ENCODE data around the gene C1QTNF9. TPM values are rescaled to one million over a fixed set of nuclear protein-coding genes. Genes with fewer than 3 reads are reported as not detected.
"Not testable (repeated sequence)": the region's sequence is repeated elsewhere in the genome, so short reads cannot be mapped to it uniquely, and the experiment has no call there.

Gene C1QTNF9
- total RNA-seq, 1 experiment from 2014 or later, result not detected

DNA sequence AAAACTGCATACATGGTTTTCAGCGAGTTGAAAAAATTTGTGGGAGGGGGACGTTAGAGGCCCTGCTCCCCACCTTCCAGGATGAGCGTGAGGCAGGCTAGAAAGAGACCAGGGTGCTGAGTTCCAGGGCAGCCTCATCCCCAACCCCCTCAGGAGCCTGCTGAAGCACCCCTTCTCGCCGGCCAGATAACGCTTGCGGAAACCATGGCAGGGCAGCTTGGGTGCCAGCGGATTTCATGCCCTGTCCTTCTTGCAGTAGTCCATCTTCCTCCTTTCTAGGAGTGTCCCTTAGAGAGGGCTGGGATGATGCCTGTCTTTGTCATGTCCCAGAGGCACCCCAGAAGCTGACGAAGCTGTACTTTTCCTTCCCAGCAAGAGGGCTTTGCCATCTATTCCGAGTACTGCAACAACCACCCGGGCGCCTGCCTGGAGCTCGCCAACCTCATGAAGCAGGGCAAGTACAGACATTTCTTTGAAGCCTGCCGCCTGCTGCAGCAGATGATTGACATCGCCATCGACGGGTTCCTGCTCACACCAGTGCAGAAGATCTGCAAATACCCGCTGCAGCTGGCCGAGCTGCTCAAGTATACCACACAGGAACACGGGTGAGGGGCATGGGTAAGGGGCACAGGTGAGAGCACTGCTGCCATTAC, 19.0 kb upstream of the C1QTNF9 start:
- no peak overlapping the region for H3K4me3 ChIP-seq

DNA sequence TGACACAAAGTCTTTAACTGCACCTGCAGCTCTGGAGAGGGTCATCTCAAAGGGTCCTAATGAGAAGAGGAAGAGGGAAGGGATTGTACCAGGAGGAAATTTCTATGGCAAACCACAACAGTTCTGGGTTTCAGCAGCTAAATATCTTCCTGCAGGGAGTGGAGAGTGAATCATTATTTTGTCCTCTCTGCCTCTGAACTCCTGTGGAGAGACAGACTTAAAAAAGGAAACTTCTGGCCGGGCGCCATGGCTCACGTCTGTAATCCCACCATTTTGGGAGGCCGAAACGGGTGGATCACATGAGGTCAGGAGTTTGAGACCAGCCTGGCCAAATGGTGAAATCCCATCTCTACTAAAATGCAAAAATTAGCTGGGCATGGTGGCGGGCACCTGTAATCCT, 16.9 kb upstream of the C1QTNF9 start:
- DNase-seq (ENCODE audit: low read depth in 1 of 2, low spot score in 2 of 2), result no peak
- Histone ChIP-seq H3K27me3 (replicated peaks) (no peaks in the 10 kb centered on the region), H3K4me1 (replicated peaks) (no peaks in the 10 kb centered on the region), H3K4me3 (no peak overlapping the region), H3K9me3 (replicated peaks) (no peaks in the 10 kb centered on the region), H3K27ac (no peak overlapping the region), H3K36me3 (peaks cover 44% of the 10 kb centered on the region)

More for the DNA sequence above, 19.0 kb upstream of the C1QTNF9 start:
- H3K4me1 ChIP-seq (replicated peaks), result no peaks in the 10 kb centered on the region
- no peaks in the 10 kb centered on the region for H3K27me3 ChIP-seq (replicated peaks)
- no peak for DNase-seq (ENCODE audit: low read depth in 1 of 2, low spot score in 2 of 2)
- H3K27ac ChIP-seq, result no peak overlapping the region
- peaks cover 35% of the 10 kb centered on the region for H3K36me3 ChIP-seq
- no peaks in the 10 kb centered on the region for H3K9me3 ChIP-seq (replicated peaks)

DNA sequence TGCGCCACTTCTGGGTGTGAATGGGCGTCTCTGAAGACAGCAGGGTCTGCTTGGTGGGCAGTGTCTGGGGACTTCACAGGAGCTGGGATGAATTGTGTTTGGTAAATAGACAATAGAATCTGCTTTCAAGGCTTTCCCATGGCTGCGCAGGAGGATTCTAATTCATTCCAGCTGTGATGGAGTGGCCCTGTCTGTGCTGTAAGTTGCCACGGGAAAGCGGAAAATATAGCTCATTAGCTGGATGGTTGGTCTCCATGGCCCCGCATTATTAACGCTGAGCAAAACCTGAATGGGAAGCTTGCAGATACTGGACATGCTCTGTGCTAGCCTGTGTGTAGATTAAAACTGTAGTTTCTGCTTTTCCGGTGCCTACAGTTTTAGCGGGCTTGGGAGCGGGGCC, 15.6 kb upstream of the C1QTNF9 start:
- no peaks in the 10 kb centered on the region for H3K4me1 ChIP-seq (replicated peaks)
- H3K36me3 ChIP-seq, result peaks cover 48% of the 10 kb centered on the region
- no peak overlapping the region for H3K27ac ChIP-seq
- no peaks in the 10 kb centered on the region for H3K9me3 ChIP-seq (replicated peaks)
- no peak overlapping the region for H3K4me3 ChIP-seq
- no peaks in the 10 kb centered on the region for H3K27me3 ChIP-seq (replicated peaks)
- no peak for DNase-seq (ENCODE audit: low read depth in 1 of 2, low spot score in 2 of 2)

DNA sequence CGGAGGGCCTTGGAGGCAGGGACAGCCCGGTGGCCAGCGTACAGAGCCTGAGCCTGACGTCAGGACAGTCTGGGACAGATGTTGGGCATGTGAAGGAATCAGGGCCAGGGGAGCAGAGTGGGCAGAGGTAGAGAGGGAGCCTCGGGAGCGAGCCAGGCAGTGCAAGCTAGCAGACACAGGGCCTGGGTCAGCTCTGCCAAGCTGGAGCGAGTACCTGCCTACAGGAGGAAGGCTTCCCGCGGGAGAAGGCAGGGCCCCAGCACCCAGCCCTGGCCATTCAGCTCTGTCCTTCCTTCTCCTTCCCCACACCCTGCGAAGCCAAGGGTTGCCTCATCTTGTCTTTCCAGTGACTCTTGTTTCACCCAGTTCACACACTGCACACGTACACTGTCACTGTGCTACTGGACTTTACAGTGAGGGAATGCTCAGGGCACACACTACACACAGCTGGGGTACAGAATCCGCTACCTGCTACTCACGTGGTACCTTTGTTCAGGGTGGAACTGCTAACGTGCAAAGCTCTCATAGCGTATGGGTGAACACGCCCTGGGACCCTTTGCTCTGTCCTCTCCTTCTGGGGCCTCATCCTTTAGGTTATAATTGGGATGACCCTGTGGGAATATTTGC, 9.8 kb upstream of the C1QTNF9 start:
- DNase-seq (ENCODE audit: low read depth in 1 of 2, low spot score in 2 of 2), result no peak
- no peaks in the 10 kb centered on the region for H3K4me1 ChIP-seq (replicated peaks)
- H3K27ac ChIP-seq, result no peak overlapping the region
- H3K9me3 ChIP-seq (replicated peaks), result no peaks in the 10 kb centered on the region
- H3K36me3 ChIP-seq, result peaks cover 46% of the 10 kb centered on the region
- H3K27me3 ChIP-seq (replicated peaks), result no peaks in the 10 kb centered on the region
- H3K4me3 ChIP-seq, result no peak overlapping the region

DNA sequence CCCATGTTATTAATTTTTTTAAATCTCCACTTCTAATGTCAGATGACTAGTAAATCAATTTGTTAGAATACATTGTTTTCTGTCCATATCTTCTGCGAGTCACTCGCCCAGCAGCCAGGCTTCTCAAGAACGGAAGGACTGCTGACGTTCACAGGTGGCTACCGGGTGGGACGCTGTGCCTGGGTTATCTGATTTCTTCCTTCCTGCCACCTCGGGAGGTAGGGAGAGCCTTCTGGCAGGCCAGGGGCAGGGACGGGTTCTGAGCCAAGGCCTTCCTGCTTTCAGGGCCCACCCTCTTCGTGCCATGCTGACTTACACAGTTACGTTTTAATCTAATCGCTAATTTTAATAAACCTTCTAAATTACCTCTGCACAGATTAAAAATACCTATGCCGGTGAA, 7.9 kb upstream of the C1QTNF9 start:
- H3K36me3 ChIP-seq, result peaks cover 34% of the 10 kb centered on the region
- H3K9me3 ChIP-seq (replicated peaks), result no peaks in the 10 kb centered on the region
- H3K27ac ChIP-seq, result no peak overlapping the region
- no peak for DNase-seq (ENCODE audit: low read depth in 1 of 2, low spot score in 2 of 2)
- H3K4me3 ChIP-seq, result no peak overlapping the region
- no peaks in the 10 kb centered on the region for H3K27me3 ChIP-seq (replicated peaks)
- H3K4me1 ChIP-seq (replicated peaks), result peaks cover 5% of the 10 kb centered on the region; the same call in 1 of the 2 replicates

DNA sequence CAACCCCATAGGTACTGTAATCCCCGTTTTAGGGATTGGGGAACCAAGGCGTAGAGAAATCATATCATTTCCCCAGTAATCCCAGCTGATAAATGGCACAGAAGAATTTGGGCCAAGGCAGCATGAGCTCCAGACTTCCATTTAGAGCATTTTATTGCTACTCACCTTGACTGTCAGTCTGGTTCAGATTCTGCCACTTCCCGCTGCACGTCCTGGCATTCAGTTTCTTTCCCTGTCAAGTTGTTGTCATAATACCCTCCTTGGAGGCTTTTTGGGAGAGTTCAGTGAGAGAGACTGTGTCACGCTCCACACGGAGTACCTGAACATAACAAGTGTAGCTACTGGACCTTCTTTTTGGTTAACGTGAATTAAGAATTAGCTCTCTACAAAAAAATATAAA, 7.5 kb upstream of the C1QTNF9 start:
- H3K36me3 ChIP-seq, result peaks cover 32% of the 10 kb centered on the region
- no peaks in the 10 kb centered on the region for H3K27me3 ChIP-seq (replicated peaks)
- H3K9me3 ChIP-seq (replicated peaks), result no peaks in the 10 kb centered on the region
- no peak for DNase-seq (ENCODE audit: low read depth in 1 of 2, low spot score in 2 of 2)
- no peak overlapping the region for H3K27ac ChIP-seq
- peaks cover 5% of the 10 kb centered on the region; the same call in 1 of the 2 replicates for H3K4me1 ChIP-seq (replicated peaks)
- no peak overlapping the region for H3K4me3 ChIP-seq

DNA sequence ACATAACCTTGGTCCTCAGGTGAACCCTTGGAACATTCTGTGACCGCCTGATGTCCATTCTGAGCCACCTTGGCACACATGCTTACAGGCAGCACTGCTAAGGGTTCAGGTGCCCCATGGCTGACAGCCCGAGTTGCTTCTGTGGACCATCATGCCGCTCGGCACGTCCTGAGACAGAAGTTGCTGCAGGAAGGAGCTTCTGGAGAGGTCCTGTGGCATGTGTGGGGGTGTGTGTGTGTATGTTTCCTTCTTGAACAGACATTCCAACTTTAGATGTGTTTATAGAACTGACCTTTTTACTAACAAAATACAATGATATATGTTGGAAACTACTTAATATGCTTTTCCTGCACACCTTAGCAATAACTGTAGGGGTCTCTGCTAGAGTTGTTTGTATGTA, 4.8 kb upstream of the C1QTNF9 start:
- Histone ChIP-seq H3K27me3 (replicated peaks) (no peaks in the 10 kb centered on the region), H3K4me1 (replicated peaks) (peaks cover 8% of the 10 kb centered on the region; the same call in 1 of the 2 replicates), H3K27ac (no peak overlapping the region), H3K36me3 (peaks cover 14% of the 10 kb centered on the region), H3K4me3 (no peak overlapping the region), H3K9me3 (replicated peaks) (no peaks in the 10 kb centered on the region)
- DNase-seq (ENCODE audit: low read depth in 1 of 2, low spot score in 2 of 2), result no peak

DNA sequence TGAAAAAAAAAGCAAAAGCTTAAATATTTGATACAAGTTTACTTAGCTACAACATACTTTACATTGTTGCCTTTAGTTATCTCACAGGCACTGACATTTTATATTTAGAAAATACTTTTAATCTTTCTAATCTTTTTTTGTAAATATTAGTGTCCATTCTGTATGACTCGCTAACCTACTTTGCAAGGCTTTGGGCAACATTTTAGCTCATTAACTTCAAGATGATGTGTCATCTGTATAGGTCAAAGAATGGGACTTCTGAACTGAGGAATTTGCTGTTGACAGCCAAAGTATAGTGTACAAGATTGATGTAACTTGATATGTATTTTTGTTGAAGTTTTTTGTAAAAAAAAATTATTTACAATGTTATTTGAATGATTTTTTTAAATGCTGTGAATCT, 2.7 kb upstream of the C1QTNF9 start:
- DNase-seq (ENCODE audit: low read depth in 1 of 2, low spot score in 2 of 2), result peak in 1 of 2 experiments; percentile 6
- peaks cover 8% of the 10 kb centered on the region; the same call in 1 of the 2 replicates for H3K4me1 ChIP-seq (replicated peaks)
- no peaks in the 10 kb centered on the region for H3K9me3 ChIP-seq (replicated peaks)
- H3K27me3 ChIP-seq (replicated peaks), result no peaks in the 10 kb centered on the region
- no peak overlapping the region for H3K27ac ChIP-seq
- no peak overlapping the region for H3K4me3 ChIP-seq
- H3K36me3 ChIP-seq, result peaks cover 3% of the 10 kb centered on the region

DNA sequence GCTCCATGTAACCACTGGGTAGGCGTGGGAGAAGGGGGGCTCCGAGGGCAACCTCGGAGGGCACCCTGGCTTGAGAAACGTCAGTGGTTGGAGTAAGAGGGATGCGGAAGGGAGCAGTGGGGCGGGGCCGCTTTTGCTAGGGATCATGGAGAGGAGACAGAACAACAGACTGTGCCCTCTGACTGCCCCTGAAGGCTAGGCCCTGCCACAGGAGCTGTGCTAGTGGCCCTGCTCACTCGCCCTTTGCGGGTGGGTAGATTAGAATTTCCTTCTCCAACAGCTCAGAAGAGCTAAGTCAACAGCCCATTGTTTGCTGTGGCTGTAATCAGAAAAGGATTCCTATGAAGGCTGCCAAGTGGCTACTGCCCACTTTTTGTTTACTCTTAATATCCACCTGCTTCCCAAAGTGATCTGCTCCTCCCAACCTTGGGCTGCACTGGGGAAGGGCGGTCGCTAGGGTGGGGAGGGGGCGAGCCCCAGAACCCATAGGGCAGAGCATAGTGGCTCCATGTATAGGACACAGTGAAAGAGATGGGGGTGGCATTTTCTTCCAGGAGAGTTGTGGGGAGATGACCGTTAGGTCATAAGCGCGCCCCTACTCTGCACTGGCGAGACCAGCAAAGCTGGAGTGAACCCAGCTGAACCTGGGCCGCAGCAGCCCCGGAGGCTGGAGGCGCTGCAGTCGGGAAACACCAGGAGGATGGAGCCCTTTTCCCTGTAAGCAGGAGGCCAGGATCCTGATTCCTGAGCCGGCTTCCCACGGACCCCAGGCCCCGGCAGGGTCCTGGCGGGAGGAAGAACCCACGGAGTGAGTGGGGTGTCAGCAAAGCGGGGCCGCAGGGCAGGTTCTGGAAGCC, 1.9 kb upstream of the C1QTNF9 start:
- Histone ChIP-seq H3K27ac (no peak overlapping the region), H3K27me3 (replicated peaks) (no peaks in the 10 kb centered on the region), H3K9me3 (replicated peaks) (no peaks in the 10 kb centered on the region), H3K36me3 (peaks cover 3% of the 10 kb centered on the region), H3K4me3 (no peak overlapping the region), H3K4me1 (replicated peaks) (peaks cover 8% of the 10 kb centered on the region; the same call in 1 of the 2 replicates)
- DNase-seq (ENCODE audit: low read depth in 1 of 2, low spot score in 2 of 2), result no peak

DNA sequence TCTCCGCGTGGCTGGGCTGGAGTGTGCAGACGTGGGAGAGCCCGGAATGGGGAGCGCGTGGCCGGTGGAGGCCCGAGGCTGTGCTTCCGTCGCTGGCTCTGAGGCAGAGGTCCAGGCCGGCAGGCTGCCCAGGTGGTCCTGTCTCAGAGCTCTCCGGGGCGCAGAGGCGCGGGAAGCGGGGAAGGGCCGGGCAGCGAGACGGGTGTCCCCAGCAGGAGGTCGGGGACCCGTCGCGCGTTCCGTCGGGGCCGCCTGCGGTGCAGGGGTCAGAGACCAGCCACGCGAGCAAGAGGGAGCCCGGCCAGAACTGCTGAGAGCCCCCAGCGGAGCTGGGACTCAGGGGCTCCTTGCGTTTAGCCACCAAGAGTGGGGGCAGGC, 1.3 kb upstream of the C1QTNF9 start:
- H3K4me3 ChIP-seq, result no peak overlapping the region
- H3K27ac ChIP-seq, result no peak overlapping the region
- H3K4me1 ChIP-seq (replicated peaks), result peaks cover 8% of the 10 kb centered on the region; the same call in 1 of the 2 replicates
- H3K9me3 ChIP-seq (replicated peaks), result no peaks in the 10 kb centered on the region
- H3K36me3 ChIP-seq, result peaks cover 3% of the 10 kb centered on the region
- DNase-seq (ENCODE audit: low read depth in 1 of 2, low spot score in 2 of 2), result no peak
- no peaks in the 10 kb centered on the region for H3K27me3 ChIP-seq (replicated peaks)

DNA sequence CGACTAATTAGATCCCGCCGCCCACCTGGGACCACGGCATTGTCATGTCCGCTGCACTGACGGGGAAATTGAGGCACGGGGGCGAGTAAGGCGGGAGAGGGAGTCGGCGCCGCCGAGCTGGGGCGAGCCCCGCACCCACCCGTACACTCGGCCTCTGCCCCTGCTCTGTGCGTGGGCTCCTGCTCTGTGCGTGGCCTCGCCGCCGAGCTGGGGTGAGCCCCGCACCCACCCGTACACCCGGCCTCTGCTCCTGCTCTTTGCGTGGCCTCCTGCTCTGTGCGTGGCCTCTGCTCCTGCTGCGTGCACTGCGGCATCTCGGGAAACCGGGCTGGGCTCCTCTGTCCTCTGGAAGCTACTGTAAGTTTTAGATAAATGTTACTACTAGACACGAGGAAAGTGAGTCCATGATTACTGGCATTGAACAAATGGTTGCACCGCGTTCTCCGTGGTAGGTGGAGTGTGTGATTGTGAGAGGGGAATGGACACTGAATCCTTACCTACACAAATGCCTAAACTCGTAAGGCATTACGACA, 826 bp upstream of the C1QTNF9 start:
- Histone ChIP-seq H3K27ac (no peak overlapping the region), H3K9me3 (replicated peaks) (no peaks in the 10 kb centered on the region), H3K36me3 (no peaks in the 10 kb centered on the region; the same call in none of the 2 replicates), H3K4me3 (no peak overlapping the region), H3K27me3 (replicated peaks) (no peaks in the 10 kb centered on the region), H3K4me1 (replicated peaks) (peaks cover 8% of the 10 kb centered on the region; the same call in 1 of the 2 replicates)
- no peak for DNase-seq (ENCODE audit: low read depth in 1 of 2, low spot score in 2 of 2)

DNA sequence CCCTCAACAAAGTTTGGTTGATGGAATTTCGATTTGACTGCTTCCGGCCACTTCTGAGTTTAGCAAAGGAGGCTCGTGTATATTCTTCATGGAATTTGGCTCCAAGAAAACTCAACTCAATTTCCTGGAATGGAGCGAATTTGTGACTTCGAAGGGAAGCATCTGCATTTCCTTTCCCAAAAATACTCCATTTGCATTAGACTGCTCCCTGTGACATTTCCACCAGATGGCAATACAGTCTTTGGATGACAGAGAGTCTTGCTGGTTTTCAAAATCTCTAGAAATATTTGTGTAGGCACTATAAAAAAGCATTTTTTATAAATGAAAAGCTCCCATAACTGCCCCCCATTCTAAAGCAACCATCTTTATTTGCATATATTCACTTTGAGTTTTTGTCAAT, 4.1 kb downstream of the C1QTNF9 start:
- no peaks in the 10 kb centered on the region for H3K36me3 ChIP-seq
- H3K4me3 ChIP-seq, result no peak overlapping the region
- DNase-seq (ENCODE audit: low read depth in 1 of 2, low spot score in 2 of 2), result no peak
- H3K9me3 ChIP-seq (replicated peaks), result no peaks in the 10 kb centered on the region
- no peaks in the 10 kb centered on the region for H3K4me1 ChIP-seq (replicated peaks)
- H3K27ac ChIP-seq, result no peak overlapping the region
- no peaks in the 10 kb centered on the region for H3K27me3 ChIP-seq (replicated peaks)

DNA sequence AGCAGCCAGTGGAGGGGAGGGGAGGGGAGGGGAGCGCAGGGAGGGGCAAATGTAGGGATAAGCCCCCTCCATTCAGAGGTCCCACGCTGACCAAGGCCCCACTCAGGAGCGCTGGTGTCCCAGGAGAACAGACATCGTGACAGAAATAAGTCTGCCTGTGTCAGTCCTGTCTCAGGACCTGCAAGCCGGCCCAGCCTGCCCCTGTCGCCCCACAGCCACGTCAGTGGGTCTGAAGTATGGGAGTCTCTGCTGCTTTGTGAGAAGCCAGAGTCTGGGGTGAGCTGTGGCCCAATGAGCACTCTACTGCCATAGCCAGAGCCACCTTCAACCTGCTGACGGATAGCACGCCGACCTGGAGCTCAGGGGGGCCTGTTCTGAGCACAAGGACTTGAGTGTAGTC, 8.5 kb downstream of the C1QTNF9 start:
- H3K36me3 ChIP-seq; H3K4me3 ChIP-seq; H3K27ac ChIP-seq; H3K9me3 ChIP-seq (replicated peaks); H3K27me3 ChIP-seq (replicated peaks); DNase-seq (ENCODE audit: low read depth in 1 of 2, low spot score in 2 of 2); H3K4me1 ChIP-seq (replicated peaks): not testable (repeated sequence)

DNA sequence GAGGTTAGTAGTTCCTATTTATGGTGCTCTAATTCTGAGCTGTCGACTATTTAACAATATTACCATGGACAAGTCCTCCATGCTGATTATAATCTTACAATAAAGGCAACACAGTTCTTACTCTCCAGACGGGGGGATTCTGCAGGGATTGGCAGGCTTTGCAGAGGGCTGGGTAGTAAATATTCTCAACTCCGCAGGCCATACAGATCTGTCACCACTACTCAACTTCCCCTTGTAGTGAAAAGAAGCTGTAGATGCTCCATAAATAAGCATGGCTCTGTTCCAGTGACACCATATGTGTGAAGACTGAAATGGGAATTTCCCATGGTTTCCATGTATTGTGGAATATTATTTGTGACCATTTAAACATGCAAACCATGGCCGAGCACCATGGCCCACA, 9.5 kb downstream of the C1QTNF9 start:
- H3K4me1 ChIP-seq (replicated peaks); H3K27me3 ChIP-seq (replicated peaks); H3K36me3 ChIP-seq; H3K27ac ChIP-seq; DNase-seq (ENCODE audit: low read depth in 1 of 2, low spot score in 2 of 2); H3K4me3 ChIP-seq; H3K9me3 ChIP-seq (replicated peaks): not testable (repeated sequence)

Data from SJSA1 (cell line).